HK-2 (cell line): ENCODE data around the gene FIBCD1.

ENCODE experiments used
- DNase-seq: peaks from one replicate; pipeline ENCODE4 v3.0.0-alpha.2; 2018; ENCODE audit not compliant: unreplicated experiment

Gene FIBCD1

DNA sequence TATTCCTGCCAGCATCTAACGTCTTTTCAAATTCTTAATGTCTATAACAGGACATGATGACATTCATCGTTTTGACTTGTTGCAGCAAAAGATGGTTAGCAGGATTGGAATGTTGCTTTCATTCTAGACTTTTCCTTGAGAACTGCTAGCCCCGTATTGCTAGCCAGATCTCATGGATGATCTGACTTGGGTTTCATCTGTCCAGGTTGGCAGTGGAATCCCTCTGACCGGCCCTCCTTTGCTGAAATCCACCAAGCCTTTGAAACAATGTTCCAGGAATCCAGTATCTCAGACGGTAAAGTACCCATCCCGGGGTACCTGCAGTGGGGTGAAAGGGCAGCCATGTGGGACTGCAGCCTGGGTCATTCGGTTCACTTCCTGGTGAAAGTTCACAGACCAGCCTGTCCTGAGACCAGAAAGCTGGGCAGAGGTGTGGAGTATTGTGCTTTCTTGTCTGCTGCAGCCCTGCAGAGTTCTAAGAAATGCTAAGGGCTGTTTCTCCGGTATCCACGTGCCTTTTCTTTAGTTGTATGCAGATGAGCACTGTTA, 59.1 kb downstream of the FIBCD1 start:
- no peak for DNase-seq

- no peak for DNase-seq
Measured at GRCh38 chr9:130878295-130878694, 60.8 kb downstream of the FIBCD1 start.

- no peak for DNase-seq
Measured at GRCh38 chr9:130877300-130877699, 61.7 kb downstream of the FIBCD1 start.

GRCh38 chr9:130874783-130875182, 64.3 kb downstream of the FIBCD1 start:
- DNase-seq = no peak

GRCh38 chr9:130873966-130874365, 65.1 kb downstream of the FIBCD1 start:
- DNase-seq = no peak

GRCh38 chr9:130872912-130873503, 66.0 kb downstream of the FIBCD1 start:
- DNase-seq = no peak

DNA sequence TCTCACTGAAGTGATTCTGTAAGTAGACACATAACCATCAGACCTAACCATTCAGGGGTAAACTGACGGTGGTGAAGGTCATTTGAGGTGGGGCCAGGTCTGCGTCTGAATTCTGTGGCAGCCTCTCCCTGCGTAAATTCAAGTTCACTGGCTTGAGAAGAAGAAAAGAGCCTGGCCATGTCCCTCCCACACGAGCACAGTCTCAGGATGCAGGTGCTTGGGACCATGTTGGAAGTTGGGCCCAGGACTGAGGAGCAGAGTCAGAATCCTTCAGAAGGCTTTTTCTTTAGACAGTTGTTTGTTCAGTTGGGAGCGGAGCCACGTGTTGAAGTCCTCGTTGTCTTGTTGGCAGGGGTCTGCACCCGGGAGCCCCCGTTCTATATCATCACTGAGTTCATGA, 66.5 kb downstream of the FIBCD1 start:
- DNase-seq = no peak

- DNase-seq = no peak
Measured at GRCh38 chr9:130872093-130872492, 67.0 kb downstream of the FIBCD1 start.

DNA sequence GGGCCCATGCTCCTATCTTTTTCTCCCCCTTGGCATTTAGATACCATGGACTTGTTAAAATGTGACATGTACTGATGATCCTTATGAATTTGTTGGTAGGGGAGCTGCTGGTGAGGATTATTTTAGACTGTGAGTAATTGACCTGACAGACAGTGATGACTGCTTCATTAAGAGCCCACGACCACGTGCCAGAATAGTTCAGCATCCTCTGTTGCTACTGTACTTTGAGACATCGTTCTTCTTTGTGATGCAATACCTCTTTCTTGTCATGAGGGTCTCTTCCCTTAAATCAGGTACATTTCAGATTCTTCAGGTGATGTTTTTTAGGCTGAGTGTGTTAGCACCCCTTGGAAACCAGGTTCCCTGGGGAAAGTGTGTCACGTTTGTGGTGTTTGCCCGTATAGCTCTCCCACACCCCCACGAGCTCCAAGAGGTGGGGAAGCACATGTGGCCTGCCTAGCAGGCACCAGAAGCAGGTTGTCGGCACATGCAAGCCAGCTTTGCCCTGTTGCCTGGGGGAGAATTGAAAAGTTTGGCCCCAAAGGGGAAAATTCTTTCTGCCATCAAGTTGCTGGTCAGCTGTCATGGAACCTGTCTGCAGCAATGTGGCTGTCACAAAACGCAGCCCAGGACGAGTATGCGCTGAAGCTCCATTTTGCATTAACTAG, 67.5 kb downstream of the FIBCD1 start:
- no peak for DNase-seq

GRCh38 chr9:130870491-130871381, 68.3 kb downstream of the FIBCD1 start:
- DNase-seq = no peak

DNA sequence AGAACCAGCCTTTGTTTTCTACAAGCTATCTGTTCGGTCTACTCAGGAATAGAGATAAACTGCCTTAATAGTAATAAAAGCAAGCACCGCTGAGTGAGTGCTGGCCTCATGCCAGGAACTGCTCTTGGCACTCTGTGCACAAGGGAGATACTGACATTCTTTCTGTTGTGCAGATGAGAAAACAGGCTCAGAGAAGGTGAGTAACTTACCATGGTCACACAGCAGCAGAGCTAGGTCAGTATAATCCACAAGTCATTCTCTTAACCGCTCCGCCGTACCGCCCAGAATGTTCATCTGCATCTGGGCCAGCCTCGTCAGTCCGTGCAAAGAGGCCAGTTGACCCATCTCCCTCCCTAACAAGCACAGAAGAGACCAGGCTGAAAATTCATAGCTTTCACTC, 69.8 kb downstream of the FIBCD1 start:
- no peak for DNase-seq

DNA sequence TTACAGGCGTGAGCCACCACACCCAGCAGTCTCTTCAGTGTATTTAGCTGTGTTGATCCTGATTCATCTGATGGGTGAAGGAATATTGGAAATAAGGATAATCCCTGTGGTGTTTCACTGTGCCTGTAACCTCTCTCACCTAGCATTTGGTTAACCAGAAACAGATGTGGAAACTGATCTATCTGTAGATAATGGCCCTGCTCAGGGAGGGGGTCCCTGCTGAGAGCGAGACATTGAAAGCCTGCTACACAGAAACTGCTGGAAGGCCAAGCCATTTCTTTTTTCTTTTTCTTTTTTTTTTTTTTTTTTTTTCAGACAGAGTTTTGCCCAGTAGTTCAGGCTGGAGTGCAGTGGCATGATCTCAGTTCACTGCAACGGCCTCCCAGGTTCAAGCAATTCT, 70.8 kb downstream of the FIBCD1 start:
- no peak for DNase-seq

- DNase-seq = no peak
Measured at GRCh38 chr9:130867556-130867955, 71.5 kb downstream of the FIBCD1 start.

DNA sequence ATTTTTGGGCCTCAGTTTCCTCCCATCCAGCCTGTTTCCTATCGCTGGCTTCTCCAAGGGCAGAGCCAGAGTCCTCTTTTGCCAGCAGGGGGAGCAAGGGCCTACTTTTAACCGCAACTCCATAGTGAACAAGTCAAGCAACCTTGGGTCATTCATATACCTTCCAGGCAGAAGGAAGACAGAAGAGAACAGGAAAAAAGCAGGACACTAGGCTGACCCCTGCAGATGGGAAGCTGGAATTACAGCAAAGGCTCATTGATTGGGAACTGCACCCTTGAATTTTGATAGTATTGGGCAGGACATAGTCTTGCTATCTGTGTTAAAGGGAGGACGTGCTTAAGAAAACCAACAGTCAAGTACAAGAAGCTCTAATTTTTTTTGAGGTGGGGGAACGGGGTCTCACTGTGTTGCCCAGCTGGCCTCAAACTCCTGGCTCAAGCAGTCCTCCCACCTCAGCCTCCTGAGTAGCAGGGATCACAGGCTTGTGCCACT, 72.5 kb downstream of the FIBCD1 start:
- peak; percentile 78 for DNase-seq

GRCh38 chr9:130865921-130866320, 73.1 kb downstream of the FIBCD1 start:
- no peak for DNase-seq

- no peak for DNase-seq
Measured at GRCh38 chr9:130864541-130864940, 74.5 kb downstream of the FIBCD1 start.

DNA sequence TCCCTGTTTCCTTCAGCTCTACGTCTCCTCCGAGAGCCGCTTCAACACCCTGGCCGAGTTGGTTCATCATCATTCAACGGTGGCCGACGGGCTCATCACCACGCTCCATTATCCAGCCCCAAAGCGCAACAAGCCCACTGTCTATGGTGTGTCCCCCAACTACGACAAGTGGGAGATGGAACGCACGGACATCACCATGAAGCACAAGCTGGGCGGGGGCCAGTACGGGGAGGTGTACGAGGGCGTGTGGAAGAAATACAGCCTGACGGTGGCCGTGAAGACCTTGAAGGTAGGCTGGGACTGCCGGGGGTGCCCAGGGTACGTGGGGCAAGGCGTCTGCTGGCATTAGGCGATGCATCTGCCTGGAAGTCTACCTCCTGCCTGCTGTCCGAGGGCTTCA, 76.3 kb downstream of the FIBCD1 start:
- DNase-seq = no peak

- no peak for DNase-seq
Measured at GRCh38 chr9:130862217-130862616, 76.8 kb downstream of the FIBCD1 start.

- DNase-seq = no peak
Measured at GRCh38 chr9:130861372-130862180, 77.5 kb downstream of the FIBCD1 start.

DNA sequence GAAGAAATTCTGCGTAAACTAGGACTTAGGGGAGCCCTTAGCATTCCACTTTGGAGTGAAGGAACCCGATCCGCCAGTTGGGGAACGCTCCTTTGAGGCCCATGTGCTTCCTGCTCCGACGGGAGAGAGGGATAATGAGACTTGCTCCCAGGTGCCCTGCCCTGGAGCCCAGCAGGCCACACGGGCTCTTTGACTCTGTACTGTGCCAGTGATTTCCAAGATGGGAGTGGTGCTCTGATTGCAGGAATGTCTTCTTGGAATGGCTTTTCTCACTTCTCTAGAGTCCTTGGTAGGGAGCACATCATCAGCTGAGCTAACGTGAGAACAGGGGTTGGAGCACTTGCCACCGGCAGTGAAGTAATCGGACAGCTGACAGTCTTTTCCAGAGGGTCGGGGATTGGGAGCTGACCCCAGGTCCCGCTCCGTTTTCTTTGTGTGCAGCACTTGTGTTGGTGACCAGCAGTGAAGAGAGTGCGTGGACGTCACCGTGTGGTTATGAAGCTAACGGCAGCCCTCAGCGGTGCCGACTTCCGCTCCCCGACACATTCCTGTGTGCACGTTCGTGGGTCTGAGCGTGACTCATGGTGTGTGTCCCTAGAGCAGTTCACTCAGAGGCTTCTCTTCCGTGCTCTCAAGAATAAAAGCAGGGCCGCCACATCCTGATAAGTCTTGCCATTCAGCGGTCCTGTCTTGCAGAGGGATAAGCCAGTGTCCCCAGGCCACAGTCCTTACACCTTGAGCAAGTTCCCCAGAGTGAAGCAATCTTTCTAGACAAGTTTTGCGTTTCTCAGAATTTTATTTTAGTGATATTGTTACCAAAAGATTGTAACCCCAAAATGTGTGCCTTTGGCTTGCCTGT, 78.4 kb downstream of the FIBCD1 start:
- DNase-seq = peak; percentile 94
